ENCODE results near the gene VSNL1. TPM values are rescaled to one million over a fixed set of nuclear protein-coding genes. Genes with fewer than 3 reads are reported as not detected.

Gene VSNL1
- total and polyA plus RNA-seq, 2 donors (not counting 1 experiment from before 2014, with no cell fraction given) = 1.2 to 3.9 TPM

DNA sequence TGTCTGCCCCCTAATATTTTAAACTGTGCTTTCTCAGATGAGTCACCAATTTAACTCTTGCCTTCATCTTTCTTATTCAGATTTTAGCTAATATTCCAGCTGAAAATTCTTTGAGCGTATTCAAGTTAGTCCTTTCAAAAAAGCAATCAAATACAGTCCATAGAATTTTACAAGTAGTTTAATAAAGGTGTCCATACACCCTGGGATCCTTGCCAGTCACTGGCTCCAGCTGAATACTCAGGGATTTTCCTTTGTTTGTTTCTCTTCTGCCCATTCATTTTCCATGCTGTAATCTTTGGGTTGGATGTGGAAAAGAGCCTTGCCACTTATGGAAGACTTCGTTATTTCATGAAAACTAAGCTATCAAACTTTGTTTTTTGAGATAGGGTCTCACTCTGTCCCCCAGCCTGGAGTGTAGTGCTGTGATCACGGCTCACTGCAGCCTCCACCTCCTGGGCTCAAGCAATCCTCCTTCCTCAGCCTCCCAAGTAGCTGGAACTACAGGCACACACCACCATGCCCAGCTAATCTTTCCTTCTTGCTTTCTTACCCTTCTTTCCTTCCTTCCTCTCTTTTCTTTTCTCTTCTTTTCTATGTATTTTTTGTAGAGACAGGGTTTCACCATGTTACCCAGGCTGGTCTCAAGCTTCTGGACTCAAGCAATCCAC lies 34.0 kb downstream of the VSNL1 start:
- H3K4me3 ChIP-seq (replicated peaks in 1 of 4; ENCODE audit: control extremely low read depth in 1 of 4, insufficient read depth in 1 of 4, low read depth in 3 of 4, low read length in 4 of 4) = no peak overlapping the region
- H4K20me1 ChIP-seq (ENCODE audit: control insufficient read depth, extremely low read depth, insufficient read depth, low read length) = no peaks in the 10 kb centered on the region
- H2AFZ ChIP-seq (ENCODE audit: low read length) = no peak overlapping the region
- no peak for TF ChIP-seq EZH2 (IDR thresholded peaks at IDR 0.05; ENCODE audit: low read length, missing control alignments)
- TF ChIP-seq CTCF (conservative IDR thresholded peaks at IDR 0.05 in 1 of 2, IDR thresholded peaks at IDR 0.05 in 1 of 2; ENCODE audit: low read depth in 1 of 2, low read length in 2 of 2) = no peak
- no peaks in the 10 kb centered on the region for H3K27me3 ChIP-seq (ENCODE audit: control insufficient read depth, insufficient read depth, low read length)
- H3K27ac ChIP-seq (ENCODE audit: insufficient read depth, low read length) = no peak overlapping the region
- no peak overlapping the region for H3K9ac ChIP-seq (ENCODE audit: insufficient read depth, low read length)
- no peaks in the 10 kb centered on the region for H3K4me1 ChIP-seq (ENCODE audit: control insufficient read depth, extremely low read depth, insufficient read depth, low read length)
- H3K9me3 ChIP-seq (ENCODE audit: control insufficient read depth, insufficient read depth, low read depth, low read length) = no peaks in the 10 kb centered on the region
- no peak overlapping the region for H3K4me2 ChIP-seq (ENCODE audit: extremely low read depth, insufficient read depth, low read length)
- no peaks in the 10 kb centered on the region for H3K79me2 ChIP-seq (ENCODE audit: control insufficient read depth, insufficient read depth, low read length)
- H3K36me3 ChIP-seq (ENCODE audit: control insufficient read depth, insufficient read depth, low read length) = no peaks in the 10 kb centered on the region
- DNase-seq (ENCODE audit: low read depth in 2 of 2) = peak in 1 of 2 donors; percentile 24

- no peak overlapping the region for H3K27ac ChIP-seq (ENCODE audit: insufficient read depth, low read length)
- H4K20me1 ChIP-seq (ENCODE audit: control insufficient read depth, extremely low read depth, insufficient read depth, low read length) = no peaks in the 10 kb centered on the region
- H3K36me3 ChIP-seq (ENCODE audit: control insufficient read depth, insufficient read depth, low read length) = no peaks in the 10 kb centered on the region
- no peak overlapping the region for H3K9ac ChIP-seq (ENCODE audit: insufficient read depth, low read length)
- no peak overlapping the region for H3K4me3 ChIP-seq (replicated peaks in 1 of 4; ENCODE audit: control extremely low read depth in 1 of 4, insufficient read depth in 1 of 4, low read depth in 3 of 4, low read length in 4 of 4)
- TF ChIP-seq CTCF (conservative IDR thresholded peaks at IDR 0.05 in 1 of 2, IDR thresholded peaks at IDR 0.05 in 1 of 2; ENCODE audit: low read depth in 1 of 2, low read length in 2 of 2) (no peak), EZH2 (IDR thresholded peaks at IDR 0.05; ENCODE audit: low read length, missing control alignments) (no peak)
- no peak for DNase-seq (ENCODE audit: low read depth in 2 of 2)
- H2AFZ ChIP-seq (ENCODE audit: low read length) = no peak overlapping the region
- no peaks in the 10 kb centered on the region for H3K4me1 ChIP-seq (ENCODE audit: control insufficient read depth, extremely low read depth, insufficient read depth, low read length)
- H3K79me2 ChIP-seq (ENCODE audit: control insufficient read depth, insufficient read depth, low read length) = no peaks in the 10 kb centered on the region
- no peaks in the 10 kb centered on the region for H3K27me3 ChIP-seq (ENCODE audit: control insufficient read depth, insufficient read depth, low read length)
- H3K9me3 ChIP-seq (ENCODE audit: control insufficient read depth, insufficient read depth, low read depth, low read length) = no peaks in the 10 kb centered on the region
- H3K4me2 ChIP-seq (ENCODE audit: extremely low read depth, insufficient read depth, low read length) = no peak overlapping the region
Observed at GRCh38 chr2:17576802-17577201, 36.3 kb downstream of the VSNL1 start.

DNA sequence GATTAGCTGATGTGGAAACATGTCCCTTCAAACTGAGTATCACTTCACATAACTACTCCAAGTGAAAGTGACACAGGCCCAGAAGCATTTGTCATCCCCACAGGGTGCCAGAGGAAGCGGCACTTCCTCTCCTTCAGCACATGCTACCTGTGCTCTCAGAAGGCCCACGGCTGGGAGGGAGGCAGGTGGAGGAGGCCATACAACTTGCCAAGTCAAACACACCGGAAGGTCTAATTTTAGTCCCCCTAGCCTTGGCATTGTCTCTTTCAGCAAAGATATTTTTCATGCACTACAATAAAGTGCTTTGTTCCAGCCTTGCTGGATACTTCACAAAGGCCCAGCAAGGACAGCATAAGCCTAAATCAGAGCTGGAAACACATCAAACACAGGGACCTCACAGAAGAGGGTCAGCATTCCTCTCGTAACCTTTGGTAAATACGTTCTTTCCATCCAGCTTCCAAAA lies 38.0 kb downstream of the VSNL1 start:
- H3K9me3 ChIP-seq (ENCODE audit: control insufficient read depth, insufficient read depth, low read depth, low read length) = no peaks in the 10 kb centered on the region
- H4K20me1 ChIP-seq (ENCODE audit: control insufficient read depth, extremely low read depth, insufficient read depth, low read length) = no peaks in the 10 kb centered on the region
- H3K4me3 ChIP-seq (replicated peaks in 1 of 4; ENCODE audit: control extremely low read depth in 1 of 4, insufficient read depth in 1 of 4, low read depth in 3 of 4, low read length in 4 of 4) = no peak overlapping the region

More for the DNA sequence above, 38.0 kb downstream of the VSNL1 start:
- Histone ChIP-seq H3K4me2 (ENCODE audit: extremely low read depth, insufficient read depth, low read length) (no peak overlapping the region), H3K36me3 (ENCODE audit: control insufficient read depth, insufficient read depth, low read length) (no peaks in the 10 kb centered on the region), H2AFZ (ENCODE audit: low read length) (no peak overlapping the region), H3K79me2 (ENCODE audit: control insufficient read depth, insufficient read depth, low read length) (no peaks in the 10 kb centered on the region), H3K27me3 (ENCODE audit: control insufficient read depth, insufficient read depth, low read length) (no peaks in the 10 kb centered on the region), H3K4me1 (ENCODE audit: control insufficient read depth, extremely low read depth, insufficient read depth, low read length) (no peaks in the 10 kb centered on the region), H3K27ac (ENCODE audit: insufficient read depth, low read length) (no peak overlapping the region), H3K9ac (ENCODE audit: insufficient read depth, low read length) (no peak overlapping the region)
- DNase-seq (ENCODE audit: low read depth in 2 of 2) = no peak
- TF ChIP-seq CTCF (conservative IDR thresholded peaks at IDR 0.05 in 1 of 2, IDR thresholded peaks at IDR 0.05 in 1 of 2; ENCODE audit: low read depth in 1 of 2, low read length in 2 of 2) (no peak), EZH2 (IDR thresholded peaks at IDR 0.05; ENCODE audit: low read length, missing control alignments) (no peak)

All from fibroblast of lung (primary cell).